GM18867 (cell line): Measurements from ENCODE around the gene WDTC1.

ENCODE experiments used
- ATAC-seq: cut with Tn5 transposase; IDR thresholded peaks from one replicate; pipeline ENCODE4 v1.9.1; 2021; ENCODE audit warnings: mild to moderate bottlenecking, moderate library complexity; ENCODE audit not compliant: unreplicated experiment

WDTC1 gene

GRCh38 chr1:27351541-27352107, 117.2 kb downstream of the WDTC1 start:
- no peak for ATAC-seq

GRCh38 chr1:27353166-27353565, 118.7 kb downstream of the WDTC1 start:
- no peak for ATAC-seq

GRCh38 chr1:27353629-27354028, 119.2 kb downstream of the WDTC1 start:
- no peak for ATAC-seq

- ATAC-seq, result no peak
Observed at GRCh38 chr1:27355683-27356082, 121.3 kb downstream of the WDTC1 start.

GRCh38 chr1:27356277-27356618, 121.8 kb downstream of the WDTC1 start:
- no peak for ATAC-seq

GRCh38 chr1:27356619-27357280, 122.3 kb downstream of the WDTC1 start:
- no peak for ATAC-seq

- ATAC-seq, result peak; percentile 39
Observed at GRCh38 chr1:27357281-27358037, 123.0 kb downstream of the WDTC1 start.
